ENCODE results near the gene PFN3. TPM values are rescaled to one million over a fixed set of nuclear protein-coding genes. Genes with fewer than 3 reads are reported as not detected.
A peak's percentile ranks its signal among the peaks of the same experiment; 100 is the strongest.

PFN3 gene
- total and polyA plus RNA-seq, 2 of the 13 experiments (the other 11 are each of a cell fraction or from before 2014, with no cell fraction given), result not detected

DNA sequence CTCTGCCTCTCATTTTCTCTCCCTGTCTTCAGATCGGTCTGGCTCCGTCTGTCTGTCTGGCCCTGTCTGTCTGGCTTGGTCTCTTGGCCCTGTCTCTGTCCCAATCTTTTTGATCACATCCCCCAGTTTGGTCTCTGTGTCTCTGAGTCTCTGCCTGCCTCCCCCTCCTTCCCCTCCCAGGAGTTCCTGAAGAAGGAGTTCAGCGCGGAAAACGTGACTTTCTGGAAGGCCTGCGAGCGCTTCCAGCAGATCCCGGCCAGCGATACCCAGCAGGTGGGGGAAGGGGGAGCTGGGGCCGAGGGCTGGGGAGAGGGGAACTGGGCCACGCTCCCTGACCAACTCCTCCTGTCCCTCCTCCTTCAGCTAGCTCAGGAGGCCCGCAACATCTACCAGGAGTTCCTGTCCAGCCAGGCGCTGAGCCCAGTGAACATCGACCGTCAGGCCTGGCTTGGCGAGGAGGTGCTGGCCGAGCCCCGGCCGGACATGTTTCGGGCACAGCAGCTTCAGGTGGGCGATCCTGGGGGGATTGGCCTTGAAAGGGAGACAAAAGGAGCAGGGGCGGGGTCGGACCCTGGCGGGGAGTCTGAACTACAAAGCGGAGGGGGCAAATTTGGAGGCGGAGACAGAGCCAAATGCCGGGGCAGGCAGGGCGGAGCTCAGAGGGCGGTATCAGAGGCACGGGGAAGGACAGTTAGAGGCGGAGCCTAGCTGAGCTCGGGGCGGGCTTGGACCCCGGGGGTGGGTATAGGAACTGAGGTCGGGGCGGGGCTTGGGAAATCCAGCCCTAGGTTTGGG, 33.7 kb downstream of the PFN3 start (continued):
- TF ChIP-seq NFE2L1 (CRISPR knock-in tag; IDR thresholded peaks at IDR 0.05; ENCODE audit: borderline replicate concordance) (no peak), ZFP36L1 (CRISPR knock-in tag; IDR thresholded peaks at IDR 0.05) (0 out of 2 replicates have a peak, but pooled peaks have one; percentile 19), ZNF543 (CRISPR knock-in tag; IDR thresholded peaks at IDR 0.05) (peak; percentile 66; the same call in 1 of the 2 replicates), HDAC2 (CRISPR knock-in tag; IDR thresholded peaks at IDR 0.05) (peak; percentile 42; the same call in 1 of the 2 replicates), YEATS4 (CRISPR knock-in tag; IDR thresholded peaks at IDR 0.05; ENCODE audit: borderline replicate concordance) (peak; percentile 27; the same call in 1 of the 2 replicates), TCF7 (IDR thresholded peaks at IDR 0.05; ENCODE audit: low read depth) (peak; percentile 41; the same call in 1 of the 2 replicates), HNRNPK (IDR thresholded peaks at IDR 0.05; ENCODE audit: low read depth, low read length, poor library complexity, severe bottlenecking) (no peak), THAP11 (CRISPR knock-in tag; IDR thresholded peaks at IDR 0.05) (peak; percentile 56), ZNF556 (CRISPR knock-in tag; IDR thresholded peaks at IDR 0.05; ENCODE audit: borderline replicate concordance) (peak; percentile 56; the same call in 1 of the 2 replicates)
- TF ChIP-seq, protein P1, sequence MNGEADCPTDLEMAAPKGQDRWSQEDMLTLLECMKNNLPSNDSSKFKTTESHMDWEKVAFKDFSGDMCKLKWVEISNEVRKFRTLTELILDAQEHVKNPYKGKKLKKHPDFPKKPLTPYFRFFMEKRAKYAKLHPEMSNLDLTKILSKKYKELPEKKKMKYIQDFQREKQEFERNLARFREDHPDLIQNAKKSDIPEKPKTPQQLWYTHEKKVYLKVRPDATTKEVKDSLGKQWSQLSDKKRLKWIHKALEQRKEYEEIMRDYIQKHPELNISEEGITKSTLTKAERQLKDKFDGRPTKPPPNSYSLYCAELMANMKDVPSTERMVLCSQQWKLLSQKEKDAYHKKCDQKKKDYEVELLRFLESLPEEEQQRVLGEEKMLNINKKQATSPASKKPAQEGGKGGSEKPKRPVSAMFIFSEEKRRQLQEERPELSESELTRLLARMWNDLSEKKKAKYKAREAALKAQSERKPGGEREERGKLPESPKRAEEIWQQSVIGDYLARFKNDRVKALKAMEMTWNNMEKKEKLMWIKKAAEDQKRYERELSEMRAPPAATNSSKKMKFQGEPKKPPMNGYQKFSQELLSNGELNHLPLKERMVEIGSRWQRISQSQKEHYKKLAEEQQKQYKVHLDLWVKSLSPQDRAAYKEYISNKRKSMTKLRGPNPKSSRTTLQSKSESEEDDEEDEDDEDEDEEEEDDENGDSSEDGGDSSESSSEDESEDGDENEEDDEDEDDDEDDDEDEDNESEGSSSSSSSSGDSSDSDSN (CRISPR knock-in tag; IDR thresholded peaks at IDR 0.05), result peak; percentile 67; the same call in 1 of the 2 replicates
- TF ChIP-seq, protein P2, sequence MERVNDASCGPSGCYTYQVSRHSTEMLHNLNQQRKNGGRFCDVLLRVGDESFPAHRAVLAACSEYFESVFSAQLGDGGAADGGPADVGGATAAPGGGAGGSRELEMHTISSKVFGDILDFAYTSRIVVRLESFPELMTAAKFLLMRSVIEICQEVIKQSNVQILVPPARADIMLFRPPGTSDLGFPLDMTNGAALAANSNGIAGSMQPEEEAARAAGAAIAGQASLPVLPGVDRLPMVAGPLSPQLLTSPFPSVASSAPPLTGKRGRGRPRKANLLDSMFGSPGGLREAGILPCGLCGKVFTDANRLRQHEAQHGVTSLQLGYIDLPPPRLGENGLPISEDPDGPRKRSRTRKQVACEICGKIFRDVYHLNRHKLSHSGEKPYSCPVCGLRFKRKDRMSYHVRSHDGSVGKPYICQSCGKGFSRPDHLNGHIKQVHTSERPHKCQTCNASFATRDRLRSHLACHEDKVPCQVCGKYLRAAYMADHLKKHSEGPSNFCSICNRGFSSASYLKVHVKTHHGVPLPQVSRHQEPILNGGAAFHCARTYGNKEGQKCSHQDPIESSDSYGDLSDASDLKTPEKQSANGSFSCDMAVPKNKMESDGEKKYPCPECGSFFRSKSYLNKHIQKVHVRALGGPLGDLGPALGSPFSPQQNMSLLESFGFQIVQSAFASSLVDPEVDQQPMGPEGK (CRISPR knock-in tag; IDR thresholded peaks at IDR 0.05), result peak; percentile 54; the same call in 1 of the 2 replicates
- TF ChIP-seq, protein P3, sequence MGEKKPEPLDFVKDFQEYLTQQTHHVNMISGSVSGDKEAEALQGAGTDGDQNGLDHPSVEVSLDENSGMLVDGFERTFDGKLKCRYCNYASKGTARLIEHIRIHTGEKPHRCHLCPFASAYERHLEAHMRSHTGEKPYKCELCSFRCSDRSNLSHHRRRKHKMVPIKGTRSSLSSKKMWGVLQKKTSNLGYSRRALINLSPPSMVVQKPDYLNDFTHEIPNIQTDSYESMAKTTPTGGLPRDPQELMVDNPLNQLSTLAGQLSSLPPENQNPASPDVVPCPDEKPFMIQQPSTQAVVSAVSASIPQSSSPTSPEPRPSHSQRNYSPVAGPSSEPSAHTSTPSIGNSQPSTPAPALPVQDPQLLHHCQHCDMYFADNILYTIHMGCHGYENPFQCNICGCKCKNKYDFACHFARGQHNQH (CRISPR knock-in tag; IDR thresholded peaks at IDR 0.05), result peak; percentile 33; the same call in 1 of the 2 replicates
- TF ChIP-seq, protein P4, sequence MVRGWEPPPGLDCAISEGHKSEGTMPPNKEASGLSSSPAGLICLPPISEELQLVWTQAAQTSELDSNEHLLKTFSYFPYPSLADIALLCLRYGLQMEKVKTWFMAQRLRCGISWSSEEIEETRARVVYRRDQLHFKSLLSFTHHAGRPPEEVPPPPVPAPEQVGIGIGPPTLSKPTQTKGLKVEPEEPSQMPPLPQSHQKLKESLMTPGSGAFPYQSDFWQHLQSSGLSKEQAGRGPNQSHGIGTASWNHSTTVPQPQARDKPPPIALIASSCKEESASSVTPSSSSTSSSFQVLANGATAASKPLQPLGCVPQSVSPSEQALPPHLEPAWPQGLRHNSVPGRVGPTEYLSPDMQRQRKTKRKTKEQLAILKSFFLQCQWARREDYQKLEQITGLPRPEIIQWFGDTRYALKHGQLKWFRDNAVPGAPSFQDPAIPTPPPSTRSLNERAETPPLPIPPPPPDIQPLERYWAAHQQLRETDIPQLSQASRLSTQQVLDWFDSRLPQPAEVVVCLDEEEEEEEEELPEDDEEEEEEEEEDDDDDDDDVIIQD (CRISPR knock-in tag; IDR thresholded peaks at IDR 0.05; ENCODE audit: low read depth), result peak; percentile 15; the same call in 1 of the 2 replicates
- TF ChIP-seq, protein P5, sequence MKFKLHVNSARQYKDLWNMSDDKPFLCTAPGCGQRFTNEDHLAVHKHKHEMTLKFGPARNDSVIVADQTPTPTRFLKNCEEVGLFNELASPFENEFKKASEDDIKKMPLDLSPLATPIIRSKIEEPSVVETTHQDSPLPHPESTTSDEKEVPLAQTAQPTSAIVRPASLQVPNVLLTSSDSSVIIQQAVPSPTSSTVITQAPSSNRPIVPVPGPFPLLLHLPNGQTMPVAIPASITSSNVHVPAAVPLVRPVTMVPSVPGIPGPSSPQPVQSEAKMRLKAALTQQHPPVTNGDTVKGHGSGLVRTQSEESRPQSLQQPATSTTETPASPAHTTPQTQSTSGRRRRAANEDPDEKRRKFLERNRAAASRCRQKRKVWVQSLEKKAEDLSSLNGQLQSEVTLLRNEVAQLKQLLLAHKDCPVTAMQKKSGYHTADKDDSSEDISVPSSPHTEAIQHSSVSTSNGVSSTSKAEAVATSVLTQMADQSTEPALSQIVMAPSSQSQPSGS (CRISPR knock-in tag; IDR thresholded peaks at IDR 0.05), result 0 out of 2 replicates have a peak, but pooled peaks have one; percentile 43
- TF ChIP-seq, protein P6, sequence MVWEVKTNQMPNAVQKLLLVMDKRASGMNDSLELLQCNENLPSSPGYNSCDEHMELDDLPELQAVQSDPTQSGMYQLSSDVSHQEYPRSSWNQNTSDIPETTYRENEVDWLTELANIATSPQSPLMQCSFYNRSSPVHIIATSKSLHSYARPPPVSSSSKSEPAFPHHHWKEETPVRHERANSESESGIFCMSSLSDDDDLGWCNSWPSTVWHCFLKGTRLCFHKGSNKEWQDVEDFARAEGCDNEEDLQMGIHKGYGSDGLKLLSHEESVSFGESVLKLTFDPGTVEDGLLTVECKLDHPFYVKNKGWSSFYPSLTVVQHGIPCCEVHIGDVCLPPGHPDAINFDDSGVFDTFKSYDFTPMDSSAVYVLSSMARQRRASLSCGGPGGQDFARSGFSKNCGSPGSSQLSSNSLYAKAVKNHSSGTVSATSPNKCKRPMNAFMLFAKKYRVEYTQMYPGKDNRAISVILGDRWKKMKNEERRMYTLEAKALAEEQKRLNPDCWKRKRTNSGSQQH (CRISPR knock-in tag; IDR thresholded peaks at IDR 0.05; ENCODE audit: low read depth), result no peak

Measured in HepG2 (cell line).